Ishikawa (cell line): ENCODE results near the gene VPS51.

Experiments used
- CEBPB ChIP-seq: IDR thresholded peaks from 2 replicates; pipeline ENCODE4 v1.6.1; 2012
- CREB1 ChIP-seq: IDR thresholded peaks from 2 replicates; pipeline ENCODE4 v1.6.1; 2012; ENCODE audit warnings: low read depth
- EGR1 ChIP-seq: IDR thresholded peaks from 2 replicates; pipeline ENCODE4 v1.6.1; 2012
- EP300 ChIP-seq: IDR thresholded peaks from 2 replicates; pipeline ENCODE4 v1.6.1; 2012; ENCODE audit warnings: borderline replicate concordance
- FOXM1 ChIP-seq: IDR thresholded peaks from 2 replicates; pipeline ENCODE4 v1.6.1; 2012; ENCODE audit warnings: low read depth, borderline replicate concordance
- MAX ChIP-seq: IDR thresholded peaks from 2 replicates; pipeline ENCODE4 v1.6.1; 2012
- NFIC ChIP-seq: IDR thresholded peaks from 2 replicates; pipeline ENCODE4 v1.6.1; 2012
- RAD21 ChIP-seq: IDR thresholded peaks from 2 replicates; pipeline ENCODE4 v1.6.1; 2012; ENCODE audit warnings: low read depth
- TAF1 ChIP-seq: IDR thresholded peaks from 2 replicates; pipeline ENCODE4 v1.6.1; 2012; ENCODE audit warnings: low read depth, mild to moderate bottlenecking
- TCF12 ChIP-seq: IDR thresholded peaks from 2 replicates; pipeline ENCODE4 v1.6.1; 2012; ENCODE audit warnings: low read depth
- TEAD4 ChIP-seq: IDR thresholded peaks from 2 replicates; pipeline ENCODE4 v1.6.1; 2012
- YY1 ChIP-seq: IDR thresholded peaks from 2 replicates; pipeline ENCODE4 v1.6.1; 2012; ENCODE audit warnings: low read depth
- ZBTB7A ChIP-seq: IDR thresholded peaks from 2 replicates; pipeline ENCODE4 v1.6.1; 2012; ENCODE audit warnings: low read depth
- TF ChIP-seq, protein P1 (sequence below): IDR thresholded peaks from 2 replicates; pipeline ENCODE4 v1.6.1; 2012
- TF ChIP-seq, protein P2 (sequence below): IDR thresholded peaks from 2 replicates; pipeline ENCODE4 v1.6.1; 2012; ENCODE audit warnings: low read depth, mild to moderate bottlenecking

The VPS51 gene

GRCh38 chr11:65096926-65097325, 912 bp downstream of the VPS51 start:
- TF ChIP-seq FOXM1, result no peak
- TF ChIP-seq ZBTB7A, result no peak
- TF ChIP-seq EGR1, result no peak
- no peak for TF ChIP-seq NFIC
- TF ChIP-seq, protein P1, sequence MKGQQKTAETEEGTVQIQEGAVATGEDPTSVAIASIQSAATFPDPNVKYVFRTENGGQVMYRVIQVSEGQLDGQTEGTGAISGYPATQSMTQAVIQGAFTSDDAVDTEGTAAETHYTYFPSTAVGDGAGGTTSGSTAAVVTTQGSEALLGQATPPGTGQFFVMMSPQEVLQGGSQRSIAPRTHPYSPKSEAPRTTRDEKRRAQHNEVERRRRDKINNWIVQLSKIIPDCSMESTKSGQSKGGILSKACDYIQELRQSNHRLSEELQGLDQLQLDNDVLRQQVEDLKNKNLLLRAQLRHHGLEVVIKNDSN, result no peak
- no peak for TF ChIP-seq YY1
- no peak for TF ChIP-seq TCF12
- TF ChIP-seq TAF1, result no peak
- TF ChIP-seq CREB1, result no peak

GRCh38 chr11:65100674-65101350, 4.8 kb downstream of the VPS51 start:
- no peak for TF ChIP-seq TAF1
- no peak for TF ChIP-seq EP300
- TF ChIP-seq NFIC, result no peak
- no peak for TF ChIP-seq RAD21
- TF ChIP-seq FOXM1, result no peak
- TF ChIP-seq YY1, result no peak
- no peak for TF ChIP-seq MAX

- TF ChIP-seq CREB1, result no peak
- no peak for TF ChIP-seq CEBPB
Observed at GRCh38 chr11:65102142-65103095, 6.4 kb downstream of the VPS51 start.

DNA sequence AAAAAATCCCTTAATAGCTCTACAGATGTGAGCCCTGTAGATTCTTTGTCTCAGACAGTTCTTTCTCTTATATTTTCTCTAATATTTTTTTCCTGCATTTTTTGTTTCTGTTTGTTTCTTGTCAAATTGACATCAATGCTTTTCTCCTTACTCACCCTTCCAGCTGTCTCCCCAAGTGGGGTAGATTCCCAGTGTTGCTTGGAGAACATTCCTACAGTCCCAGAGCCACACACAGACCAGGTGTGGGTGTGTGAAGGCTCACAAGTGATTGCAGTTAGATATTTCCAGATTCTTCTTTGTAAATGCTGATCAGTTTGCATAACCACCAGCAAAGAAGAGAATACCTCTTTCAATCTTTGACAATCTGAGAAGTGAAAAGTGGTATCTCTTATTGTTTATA, 7.5 kb downstream of the VPS51 start:
- no peak for TF ChIP-seq RAD21
- no peak for TF ChIP-seq CEBPB
- TF ChIP-seq, protein P1, result no peak
- no peak for TF ChIP-seq CREB1
- no peak for TF ChIP-seq EGR1
- no peak for TF ChIP-seq TAF1
- no peak for TF ChIP-seq YY1
- TF ChIP-seq FOXM1, result no peak
- TF ChIP-seq TCF12, result no peak
- TF ChIP-seq MAX, result no peak
- no peak for TF ChIP-seq EP300
- no peak for TF ChIP-seq ZBTB7A
- TF ChIP-seq, protein P2, sequence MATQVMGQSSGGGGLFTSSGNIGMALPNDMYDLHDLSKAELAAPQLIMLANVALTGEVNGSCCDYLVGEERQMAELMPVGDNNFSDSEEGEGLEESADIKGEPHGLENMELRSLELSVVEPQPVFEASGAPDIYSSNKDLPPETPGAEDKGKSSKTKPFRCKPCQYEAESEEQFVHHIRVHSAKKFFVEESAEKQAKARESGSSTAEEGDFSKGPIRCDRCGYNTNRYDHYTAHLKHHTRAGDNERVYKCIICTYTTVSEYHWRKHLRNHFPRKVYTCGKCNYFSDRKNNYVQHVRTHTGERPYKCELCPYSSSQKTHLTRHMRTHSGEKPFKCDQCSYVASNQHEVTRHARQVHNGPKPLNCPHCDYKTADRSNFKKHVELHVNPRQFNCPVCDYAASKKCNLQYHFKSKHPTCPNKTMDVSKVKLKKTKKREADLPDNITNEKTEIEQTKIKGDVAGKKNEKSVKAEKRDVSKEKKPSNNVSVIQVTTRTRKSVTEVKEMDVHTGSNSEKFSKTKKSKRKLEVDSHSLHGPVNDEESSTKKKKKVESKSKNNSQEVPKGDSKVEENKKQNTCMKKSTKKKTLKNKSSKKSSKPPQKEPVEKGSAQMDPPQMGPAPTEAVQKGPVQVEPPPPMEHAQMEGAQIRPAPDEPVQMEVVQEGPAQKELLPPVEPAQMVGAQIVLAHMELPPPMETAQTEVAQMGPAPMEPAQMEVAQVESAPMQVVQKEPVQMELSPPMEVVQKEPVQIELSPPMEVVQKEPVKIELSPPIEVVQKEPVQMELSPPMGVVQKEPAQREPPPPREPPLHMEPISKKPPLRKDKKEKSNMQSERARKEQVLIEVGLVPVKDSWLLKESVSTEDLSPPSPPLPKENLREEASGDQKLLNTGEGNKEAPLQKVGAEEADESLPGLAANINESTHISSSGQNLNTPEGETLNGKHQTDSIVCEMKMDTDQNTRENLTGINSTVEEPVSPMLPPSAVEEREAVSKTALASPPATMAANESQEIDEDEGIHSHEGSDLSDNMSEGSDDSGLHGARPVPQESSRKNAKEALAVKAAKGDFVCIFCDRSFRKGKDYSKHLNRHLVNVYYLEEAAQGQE, result no peak
- TF ChIP-seq NFIC, result no peak
- no peak for TF ChIP-seq TEAD4

GRCh38 chr11:65104628-65105027, 8.6 kb downstream of the VPS51 start:
- TF ChIP-seq FOXM1 (no peak), MAX (no peak), NFIC (no peak), TCF12 (no peak), EGR1 (no peak), EP300 (no peak)

- TF ChIP-seq ZBTB7A (no peak), TAF1 (no peak), FOXM1 (no peak), TEAD4 (no peak), EGR1 (no peak), TCF12 (no peak), YY1 (no peak), NFIC (no peak)
Observed at GRCh38 chr11:65107078-65107477, 11.1 kb downstream of the VPS51 start.

- TF ChIP-seq EP300, result no peak
- TF ChIP-seq ZBTB7A, result no peak
- TF ChIP-seq TAF1, result no peak
- no peak for TF ChIP-seq MAX
- TF ChIP-seq YY1, result no peak
- TF ChIP-seq, protein P2, result no peak
- TF ChIP-seq RAD21, result no peak
- no peak for TF ChIP-seq EGR1
- TF ChIP-seq TEAD4, result no peak
- TF ChIP-seq TCF12, result no peak
- TF ChIP-seq NFIC, result no peak
- TF ChIP-seq, protein P1, result no peak
- TF ChIP-seq CEBPB, result no peak
- TF ChIP-seq CREB1, result no peak
- TF ChIP-seq FOXM1, result no peak
Observed at GRCh38 chr11:65107751-65108468, 11.9 kb downstream of the VPS51 start.
